ENCODE results near the gene THTPA.
"Not testable (repeated sequence)": the region's sequence is repeated elsewhere in the genome, so short reads cannot be mapped to it uniquely, and the experiment has no call there.

Gene THTPA

GRCh38 chr14:23584527-23585203, 28.6 kb downstream of the THTPA start:
- DNase-seq: not testable (repeated sequence)

- peak; percentile 17 to 76 (median 54) for DNase-seq
These were observed 33.0 kb downstream of the THTPA start for GRCh38 chr14:23588884-23589598.

GRCh38 chr14:23589606-23590005, 33.5 kb downstream of the THTPA start:
- DNase-seq: no peak

GRCh38 chr14:23590198-23590597, 34.1 kb downstream of the THTPA start:
- no peak for DNase-seq

GRCh38 chr14:23594191-23594590, 38.1 kb downstream of the THTPA start:
- not testable (repeated sequence) for DNase-seq

GRCh38 chr14:23600322-23600707, 44.2 kb downstream of the THTPA start:
- DNase-seq: no peak

GRCh38 chr14:23600806-23601205, 44.7 kb downstream of the THTPA start:
- no peak for DNase-seq

GRCh38 chr14:23601424-23601823, 45.4 kb downstream of the THTPA start:
- no peak for DNase-seq

GRCh38 chr14:23601845-23602180, 45.7 kb downstream of the THTPA start:
- DNase-seq: no peak

- no peak for DNase-seq
These were observed 46.4 kb downstream of the THTPA start for GRCh38 chr14:23602181-23603095.

- DNase-seq: no peak
These were observed 47.0 kb downstream of the THTPA start for GRCh38 chr14:23603103-23603502.

- DNase-seq: no peak
These were observed 48.1 kb downstream of the THTPA start for GRCh38 chr14:23604148-23604547.

GRCh38 chr14:23604675-23605170, 48.7 kb downstream of the THTPA start:
- DNase-seq: no peak

- no peak for DNase-seq
These were observed 50.0 kb downstream of the THTPA start for GRCh38 chr14:23605931-23606585.

GRCh38 chr14:23608454-23608853, 52.4 kb downstream of the THTPA start:
- no peak for DNase-seq

- no peak for DNase-seq
These were observed 52.9 kb downstream of the THTPA start for GRCh38 chr14:23609001-23609400.

GRCh38 chr14:23609411-23610089, 53.5 kb downstream of the THTPA start:
- DNase-seq: not testable (repeated sequence)

Data from activated naive CD4-positive, alpha-beta T cell (primary cell).